HCT116 (cell line): ENCODE results near the gene NOXO1.

ENCODE experiments used
- EZH2 ChIP-seq: fragments of 200-600 bp; sonication (generic); IDR thresholded peaks from 2 replicates; pipeline ENCODE4 v1.6.1; 2017; ENCODE audit warnings: antibody characterized with exemption, mixed run types
- MAX ChIP-seq: IDR thresholded peaks from 2 replicates; pipeline ENCODE4 v1.6.1; 2012
- POLR2A ChIP-seq: IDR thresholded peaks from 2 replicates; pipeline ENCODE4 v1.7.0; 2011; ENCODE audit warnings: borderline replicate concordance; ENCODE audit not compliant: insufficient read depth, insufficient read length; ENCODE audit errors: extremely low read depth
- POLR2AphosphoS5 ChIP-seq: IDR thresholded peaks from 2 replicates; pipeline ENCODE4 v1.6.1; 2011; ENCODE audit warnings: mild to moderate bottlenecking, low read depth, low read length, moderate library complexity
- RAD21 ChIP-seq: IDR thresholded peaks from 2 replicates; pipeline ENCODE4 v1.6.1; 2012; ENCODE audit warnings: low read depth, mild to moderate bottlenecking
- SRF ChIP-seq: IDR thresholded peaks from 2 replicates; pipeline ENCODE4 v1.6.1; 2012; ENCODE audit warnings: low read depth
- ZFX ChIP-seq: fragments of 450-650 bp; IDR thresholded peaks from 2 replicates; pipeline ENCODE4 v1.6.1; 2017
- ZNF274 ChIP-seq: fragments of 200-500 bp; sonication (Bioruptor generic); IDR thresholded peaks from 2 replicates; pipeline ENCODE4 v1.6.1; 2014; ENCODE audit warnings: mild to moderate bottlenecking, low read depth, low read length, inconsistent platforms
- TF ChIP-seq, protein P1 (sequence below), 3 experiments: fragments of 200-600 bp in 1 of 3; sonication (generic) in 1 of 3; IDR thresholded peaks in 2 of 3; conservative IDR thresholded peaks in 1 of 3; 2 replicates each; pipeline ENCODE4 v1.5.1; 2012 to 2017; ENCODE audit warnings: low read depth in 2 of 3, low read length in 2 of 3, antibody characterized with exemption in 1 of 3, borderline replicate concordance in 1 of 3, control low read depth in 1 of 3, mild to moderate bottlenecking in 1 of 3, mixed read lengths in 1 of 3, mixed run types in 1 of 3, moderate library complexity in 1 of 3; ENCODE audit not compliant: insufficient read depth in 1 of 3
- TF ChIP-seq, protein P2 (sequence below): IDR thresholded peaks from 2 replicates; pipeline ENCODE4 v1.6.1; 2012

- TF ChIP-seq POLR2A (no peak), POLR2AphosphoS5 (no peak), RAD21 (no peak), ZNF274 (no peak), MAX (no peak), EZH2 (no peak), SRF (no peak), ZFX (no peak)
- TF ChIP-seq, protein P1, sequence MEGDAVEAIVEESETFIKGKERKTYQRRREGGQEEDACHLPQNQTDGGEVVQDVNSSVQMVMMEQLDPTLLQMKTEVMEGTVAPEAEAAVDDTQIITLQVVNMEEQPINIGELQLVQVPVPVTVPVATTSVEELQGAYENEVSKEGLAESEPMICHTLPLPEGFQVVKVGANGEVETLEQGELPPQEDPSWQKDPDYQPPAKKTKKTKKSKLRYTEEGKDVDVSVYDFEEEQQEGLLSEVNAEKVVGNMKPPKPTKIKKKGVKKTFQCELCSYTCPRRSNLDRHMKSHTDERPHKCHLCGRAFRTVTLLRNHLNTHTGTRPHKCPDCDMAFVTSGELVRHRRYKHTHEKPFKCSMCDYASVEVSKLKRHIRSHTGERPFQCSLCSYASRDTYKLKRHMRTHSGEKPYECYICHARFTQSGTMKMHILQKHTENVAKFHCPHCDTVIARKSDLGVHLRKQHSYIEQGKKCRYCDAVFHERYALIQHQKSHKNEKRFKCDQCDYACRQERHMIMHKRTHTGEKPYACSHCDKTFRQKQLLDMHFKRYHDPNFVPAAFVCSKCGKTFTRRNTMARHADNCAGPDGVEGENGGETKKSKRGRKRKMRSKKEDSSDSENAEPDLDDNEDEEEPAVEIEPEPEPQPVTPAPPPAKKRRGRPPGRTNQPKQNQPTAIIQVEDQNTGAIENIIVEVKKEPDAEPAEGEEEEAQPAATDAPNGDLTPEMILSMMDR (IDR thresholded peaks at IDR 0.05 in 2 of 3, conservative IDR thresholded peaks at IDR 0.05 in 1 of 3; ENCODE audit: borderline replicate concordance in 1 of 3, insufficient read depth in 1 of 3, low read depth in 2 of 3, low read length in 2 of 3), result no peak
- TF ChIP-seq, protein P2, sequence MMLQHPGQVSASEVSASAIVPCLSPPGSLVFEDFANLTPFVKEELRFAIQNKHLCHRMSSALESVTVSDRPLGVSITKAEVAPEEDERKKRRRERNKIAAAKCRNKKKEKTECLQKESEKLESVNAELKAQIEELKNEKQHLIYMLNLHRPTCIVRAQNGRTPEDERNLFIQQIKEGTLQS, result no peak
These were observed 6.9 kb downstream of the NOXO1 start for GRCh38 chr16:1974157-1975070.
